ENCODE measurements around the gene MRPL38. TPM values are rescaled to one million over a fixed set of nuclear protein-coding genes. Genes with fewer than 3 reads are reported as not detected.
A peak's percentile ranks its signal among the peaks of the same experiment; 100 is the strongest.

Gene MRPL38
- total and polyA plus RNA-seq, 2 donors from 2014 or later = 89.8 to 114 TPM

DNA sequence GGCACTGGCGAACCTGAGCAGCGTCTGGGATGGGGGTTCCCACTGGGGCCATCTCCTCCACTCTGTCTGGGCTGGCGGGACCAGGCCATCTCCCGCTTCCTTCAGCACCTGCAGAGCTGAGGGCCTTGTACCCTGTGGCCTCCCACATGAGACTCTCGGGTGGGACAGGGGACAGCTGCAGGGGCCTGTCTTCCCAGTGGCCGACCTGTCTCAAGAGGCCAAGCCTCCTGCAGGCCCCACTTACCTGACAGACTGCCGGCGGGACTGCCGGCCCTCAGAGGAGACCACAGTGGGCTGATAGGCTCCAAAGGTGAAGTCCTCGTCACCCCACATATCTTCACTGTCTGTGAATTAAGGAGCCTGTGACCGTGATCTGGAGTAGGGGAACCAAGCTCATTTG, 20.4 kb upstream of the MRPL38 start:
- Histone ChIP-seq H3K36me3 (ENCODE audit: control insufficient read depth in 2 of 3, insufficient read depth in 3 of 3, low read length in 3 of 3) (peaks cover 0 to 5% (median 3%) of the 10 kb centered on the region in 3 donors), H3K9ac (ENCODE audit: low read length in 3 of 3) (no peak overlapping the region), H3K9me3 (ENCODE audit: control insufficient read depth in 2 of 3, insufficient read depth in 1 of 3, low read length in 3 of 3) (no peaks in the 10 kb centered on the region), H3K27ac (ENCODE audit: low read depth in 2 of 2, low read length in 2 of 2) (no peak overlapping the region), H3K4me1 (ENCODE audit: control insufficient read depth in 2 of 3, insufficient read depth in 2 of 3, low read depth in 1 of 3, low read length in 3 of 3) (peaks cover 0 to 12% (median 0%) of the 10 kb centered on the region in 3 donors), H3K27me3 (ENCODE audit: control insufficient read depth, insufficient read depth, low read length) (no peaks in the 10 kb centered on the region), H3K4me3 (ENCODE audit: low read length in 3 of 3) (no peak overlapping the region)
- no peak for DNase-seq
- FAIRE-seq = no peak
- TF ChIP-seq CTCF (IDR thresholded peaks at IDR 0.05; ENCODE audit: borderline replicate concordance, extremely low read depth, insufficient read depth) = no peak
- intact Hi-C loops (cut with DNase I) = no loop called here

- no peak for FAIRE-seq
- Histone ChIP-seq H3K27ac (ENCODE audit: low read depth in 2 of 2, low read length in 2 of 2) (no peak overlapping the region), H3K9ac (ENCODE audit: low read length in 3 of 3) (no peak overlapping the region), H3K4me3 (ENCODE audit: low read length in 3 of 3) (no peak overlapping the region), H3K36me3 (ENCODE audit: control insufficient read depth in 2 of 3, insufficient read depth in 3 of 3, low read length in 3 of 3) (peaks cover 0 to 5% (median 3%) of the 10 kb centered on the region in 3 donors), H3K9me3 (ENCODE audit: control insufficient read depth in 2 of 3, insufficient read depth in 1 of 3, low read length in 3 of 3) (no peaks in the 10 kb centered on the region), H3K27me3 (ENCODE audit: control insufficient read depth, insufficient read depth, low read length) (no peaks in the 10 kb centered on the region), H3K4me1 (ENCODE audit: control insufficient read depth in 2 of 3, insufficient read depth in 2 of 3, low read depth in 1 of 3, low read length in 3 of 3) (peaks cover 0 to 12% (median 0%) of the 10 kb centered on the region in 3 donors)
- TF ChIP-seq CTCF (IDR thresholded peaks at IDR 0.05; ENCODE audit: borderline replicate concordance, extremely low read depth, insufficient read depth) = no peak
- peak in 1 of 5 donors; percentile 48 for DNase-seq
- intact Hi-C loops (cut with DNase I) = no loop called here
Measured at GRCh38 chr17:75922963-75923874, 18.5 kb upstream of the MRPL38 start.

DNA sequence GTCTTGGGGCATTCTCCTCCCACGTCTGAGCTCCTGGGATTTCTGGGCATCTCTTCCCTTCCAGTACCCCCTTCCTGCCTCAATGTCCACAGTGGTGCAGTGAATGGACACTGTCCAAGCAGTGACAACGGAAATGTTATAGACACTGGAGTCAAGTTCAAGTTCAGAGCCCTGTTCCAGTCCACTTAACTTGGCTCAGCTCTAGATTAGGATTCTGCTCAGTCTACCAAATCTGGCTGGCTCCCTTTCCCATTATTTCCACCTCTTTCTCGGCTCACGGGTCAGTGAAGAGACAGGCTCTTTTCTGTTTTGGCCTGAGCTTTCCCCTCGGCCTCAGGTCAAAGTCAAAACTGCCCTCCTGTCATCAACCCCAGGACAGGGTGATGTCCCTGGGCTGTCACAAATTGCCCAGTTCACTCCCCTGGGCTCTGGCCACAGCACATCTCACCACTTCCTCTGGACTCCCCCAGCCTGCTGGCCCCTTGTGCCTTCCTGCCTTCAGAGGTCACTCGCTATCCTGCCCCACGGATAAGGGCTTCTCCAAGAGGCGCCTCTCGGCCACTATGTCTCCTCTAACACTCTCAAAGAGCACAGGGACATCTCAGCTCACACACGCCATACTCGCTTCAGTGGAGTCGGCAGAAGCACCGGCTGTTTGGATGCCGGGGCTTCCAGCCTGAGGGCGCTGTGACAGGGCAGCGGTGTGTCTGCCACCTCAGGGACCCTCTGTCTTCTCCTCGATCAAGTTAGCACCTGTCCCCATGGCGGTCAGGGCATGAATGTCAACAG, 17.7 kb upstream of the MRPL38 start:
- no peak for TF ChIP-seq CTCF (IDR thresholded peaks at IDR 0.05; ENCODE audit: borderline replicate concordance, extremely low read depth, insufficient read depth)

More for the DNA sequence above, 17.7 kb upstream of the MRPL38 start:
- H3K9ac ChIP-seq (ENCODE audit: low read length in 3 of 3) = no peak overlapping the region
- FAIRE-seq (no peak), DNase-seq (peak in 1 of 5 donors; percentile 39)
- intact Hi-C loops (cut with DNase I) = no loop called here
- peaks cover 0 to 3% (median 0%) of the 10 kb centered on the region in 3 donors for H3K36me3 ChIP-seq (ENCODE audit: control insufficient read depth in 2 of 3, insufficient read depth in 3 of 3, low read length in 3 of 3)
- H3K4me3 ChIP-seq (ENCODE audit: low read length in 3 of 3) = no peak overlapping the region
- H3K4me1 ChIP-seq (ENCODE audit: control insufficient read depth in 2 of 3, insufficient read depth in 2 of 3, low read depth in 1 of 3, low read length in 3 of 3) = peaks cover 0 to 12% (median 0%) of the 10 kb centered on the region in 3 donors
- no peak overlapping the region for H3K27ac ChIP-seq (ENCODE audit: low read depth in 2 of 2, low read length in 2 of 2)
- H3K27me3 ChIP-seq (ENCODE audit: control insufficient read depth, insufficient read depth, low read length) = no peaks in the 10 kb centered on the region
- no peaks in the 10 kb centered on the region for H3K9me3 ChIP-seq (ENCODE audit: control insufficient read depth in 2 of 3, insufficient read depth in 1 of 3, low read length in 3 of 3)

Measured in kidney (tissue), 14 donors.